SU-DHL-6 (cell line): Measurements from ENCODE around the gene MKNK2.
"Not testable (repeated sequence)": the region's sequence is repeated elsewhere in the genome, so short reads cannot be mapped to it uniquely, and the experiment has no call there.

Experiments used
- H2AFZ ChIP-seq: fragments of 200-600 bp; sonication (generic); 2 replicates; pipeline ENCODE4 v1.6.1; 2014; ENCODE audit warnings: low read depth, mild to moderate bottlenecking, moderate library complexity, mixed read lengths, antibody characterized with exemption, low read length; ENCODE audit not compliant: severe bottlenecking
- H3F3A ChIP-seq: fragments of 200-600 bp; shearing (Covaris generic); 2 replicates; pipeline ENCODE4 v1.6.0; 2016; ENCODE audit warnings: antibody characterized with exemption, mild to moderate bottlenecking; ENCODE audit not compliant: insufficient read depth
- H3K27ac ChIP-seq: fragments of 200-600 bp; sonication (generic); 2 replicates; pipeline ENCODE4 v1.5.1; 2016; ENCODE audit warnings: low read depth, mild to moderate bottlenecking, low read length, moderate library complexity, mixed read lengths
- H3K27me3 ChIP-seq: fragments of 200-600 bp; sonication (generic), shearing (Covaris generic); 2 replicates; pipeline ENCODE4 v1.6.0; 2014; ENCODE audit warnings: mild to moderate bottlenecking, low read length
- H3K36me3 ChIP-seq: fragments of 200-600 bp; sonication (generic); 2 replicates; pipeline ENCODE4 v1.6.1; 2014; ENCODE audit warnings: mild to moderate bottlenecking, low read length, mixed read lengths
- H3K4me2 ChIP-seq: fragments of 300-600, 200-600 bp; shearing (Covaris generic), sonication (generic); 2 replicates; pipeline ENCODE4 v1.6.0; 2014; ENCODE audit warnings: low read length, low read depth, mild to moderate bottlenecking; ENCODE audit not compliant: poor library complexity, severe bottlenecking
- H3K4me3 ChIP-seq: fragments of 200-600 bp; sonication (generic); 2 replicates; pipeline ENCODE4 v1.5.1; 2014; ENCODE audit warnings: antibody characterized with exemption, low read length, mild to moderate bottlenecking, mixed read lengths; ENCODE audit not compliant: insufficient read depth, poor library complexity, severe bottlenecking
- H3K79me2 ChIP-seq: fragments of 200-600 bp; sonication (generic); 2 replicates; pipeline ENCODE4 v1.6.1; 2014; ENCODE audit warnings: mild to moderate bottlenecking, low read length, moderate library complexity; ENCODE audit not compliant: insufficient read depth
- H3K9ac ChIP-seq: fragments of 200-600 bp; sonication (generic); 2 replicates; pipeline ENCODE4 v1.7.0; 2014; ENCODE audit warnings: mild to moderate bottlenecking, low read length
- H3K9me2 ChIP-seq: fragments of 200-600 bp; sonication (generic); replicated peaks from 2 replicates; pipeline ENCODE4 v1.6.1; 2014; ENCODE audit warnings: low read length; ENCODE audit not compliant: insufficient read depth
- H3K9me3 ChIP-seq: fragments of 200-600 bp; sonication (generic); 2 replicates; pipeline ENCODE4 v1.6.1; 2014; ENCODE audit warnings: low read length, mixed read lengths; ENCODE audit not compliant: insufficient read depth
- H4K20me1 ChIP-seq: fragments of 200-600 bp; sonication (generic); 2 replicates; pipeline ENCODE4 v1.6.1; 2014; ENCODE audit warnings: low read depth, mild to moderate bottlenecking, antibody characterized with exemption, low read length, moderate library complexity, mixed read lengths
- EZH2phosphoT487 ChIP-seq: fragments of 200-600 bp; sonication (generic), shearing (Covaris generic); conservative IDR thresholded peaks from 2 replicates; pipeline ENCODE4 v1.6.1; 2018; ENCODE audit warnings: mild to moderate bottlenecking, antibody characterized with exemption, low read length, moderate library complexity, mixed read lengths
- TF ChIP-seq, protein P1 (sequence below): fragments of 200-600 bp; sonication (generic); IDR thresholded peaks from one replicate; pipeline ENCODE4 v1.5.1; 2017; ENCODE audit warnings: antibody characterized with exemption, mild to moderate bottlenecking, low read length, moderate library complexity; ENCODE audit not compliant: insufficient read depth, poor library complexity, severe bottlenecking

Gene MKNK2

DNA sequence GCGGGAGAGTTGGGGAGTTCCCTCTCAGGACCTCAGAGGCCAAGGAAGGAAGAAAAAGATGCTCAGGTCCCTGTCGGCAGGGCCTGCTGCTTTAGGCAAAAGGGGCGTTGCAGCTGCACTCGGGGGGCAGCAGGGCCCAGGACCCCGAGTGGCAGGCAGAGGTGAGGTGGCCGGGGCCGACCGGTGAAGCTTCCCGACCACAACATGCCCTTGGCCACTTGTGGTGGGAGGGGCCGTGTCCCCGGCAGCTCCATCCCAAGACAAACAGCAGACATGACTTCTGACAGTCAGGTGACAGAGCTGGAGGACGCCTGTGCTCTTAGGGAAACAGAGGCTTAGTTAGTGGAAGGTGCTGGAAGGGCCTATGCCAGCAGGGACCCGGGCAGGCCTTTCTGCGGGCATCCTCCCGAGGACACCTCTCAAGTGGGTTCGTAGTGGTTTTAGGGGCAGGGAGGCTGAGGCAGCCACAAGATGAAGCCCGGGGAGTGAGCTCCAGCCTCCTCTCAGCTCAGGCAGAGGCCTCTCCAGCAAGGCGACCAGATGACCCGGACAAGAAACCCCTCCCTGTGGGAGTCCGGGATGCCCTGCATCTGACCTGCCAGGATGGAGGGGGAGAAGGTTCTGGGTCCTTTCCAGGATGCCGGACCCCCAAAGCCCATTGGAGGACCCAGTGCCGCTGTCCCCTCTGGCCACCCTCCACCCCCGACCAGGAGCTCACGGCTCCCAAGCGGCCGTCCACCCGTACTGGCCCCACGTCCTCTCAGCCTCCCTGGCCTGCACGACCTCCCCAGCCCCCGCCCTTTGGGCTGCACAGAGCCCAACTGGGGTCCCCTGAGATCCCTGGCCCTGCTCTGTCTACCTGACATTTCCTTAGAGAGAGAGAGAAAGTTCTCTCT, 59.8 kb downstream of the MKNK2 start:
- Histone ChIP-seq H3K9me3 (no peaks in the 10 kb centered on the region), H3F3A (peaks cover 7% of the 10 kb centered on the region; the same call in 1 of the 2 replicates), H3K4me3 (no peak overlapping the region), H2AFZ (no peak overlapping the region), H3K27me3 (no peaks in the 10 kb centered on the region), H3K79me2 (no peaks in the 10 kb centered on the region), H3K27ac (no peak overlapping the region), H4K20me1 (no peaks in the 10 kb centered on the region), H3K4me2 (no peak overlapping the region), H3K36me3 (peaks cover 2% of the 10 kb centered on the region; the same call in 1 of the 2 replicates), H3K9me2 (no peaks in the 10 kb centered on the region), H3K9ac (no peak overlapping the region)
- TF ChIP-seq, protein P1, sequence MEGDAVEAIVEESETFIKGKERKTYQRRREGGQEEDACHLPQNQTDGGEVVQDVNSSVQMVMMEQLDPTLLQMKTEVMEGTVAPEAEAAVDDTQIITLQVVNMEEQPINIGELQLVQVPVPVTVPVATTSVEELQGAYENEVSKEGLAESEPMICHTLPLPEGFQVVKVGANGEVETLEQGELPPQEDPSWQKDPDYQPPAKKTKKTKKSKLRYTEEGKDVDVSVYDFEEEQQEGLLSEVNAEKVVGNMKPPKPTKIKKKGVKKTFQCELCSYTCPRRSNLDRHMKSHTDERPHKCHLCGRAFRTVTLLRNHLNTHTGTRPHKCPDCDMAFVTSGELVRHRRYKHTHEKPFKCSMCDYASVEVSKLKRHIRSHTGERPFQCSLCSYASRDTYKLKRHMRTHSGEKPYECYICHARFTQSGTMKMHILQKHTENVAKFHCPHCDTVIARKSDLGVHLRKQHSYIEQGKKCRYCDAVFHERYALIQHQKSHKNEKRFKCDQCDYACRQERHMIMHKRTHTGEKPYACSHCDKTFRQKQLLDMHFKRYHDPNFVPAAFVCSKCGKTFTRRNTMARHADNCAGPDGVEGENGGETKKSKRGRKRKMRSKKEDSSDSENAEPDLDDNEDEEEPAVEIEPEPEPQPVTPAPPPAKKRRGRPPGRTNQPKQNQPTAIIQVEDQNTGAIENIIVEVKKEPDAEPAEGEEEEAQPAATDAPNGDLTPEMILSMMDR, result no peak
- no peak for TF ChIP-seq EZH2phosphoT487

DNA sequence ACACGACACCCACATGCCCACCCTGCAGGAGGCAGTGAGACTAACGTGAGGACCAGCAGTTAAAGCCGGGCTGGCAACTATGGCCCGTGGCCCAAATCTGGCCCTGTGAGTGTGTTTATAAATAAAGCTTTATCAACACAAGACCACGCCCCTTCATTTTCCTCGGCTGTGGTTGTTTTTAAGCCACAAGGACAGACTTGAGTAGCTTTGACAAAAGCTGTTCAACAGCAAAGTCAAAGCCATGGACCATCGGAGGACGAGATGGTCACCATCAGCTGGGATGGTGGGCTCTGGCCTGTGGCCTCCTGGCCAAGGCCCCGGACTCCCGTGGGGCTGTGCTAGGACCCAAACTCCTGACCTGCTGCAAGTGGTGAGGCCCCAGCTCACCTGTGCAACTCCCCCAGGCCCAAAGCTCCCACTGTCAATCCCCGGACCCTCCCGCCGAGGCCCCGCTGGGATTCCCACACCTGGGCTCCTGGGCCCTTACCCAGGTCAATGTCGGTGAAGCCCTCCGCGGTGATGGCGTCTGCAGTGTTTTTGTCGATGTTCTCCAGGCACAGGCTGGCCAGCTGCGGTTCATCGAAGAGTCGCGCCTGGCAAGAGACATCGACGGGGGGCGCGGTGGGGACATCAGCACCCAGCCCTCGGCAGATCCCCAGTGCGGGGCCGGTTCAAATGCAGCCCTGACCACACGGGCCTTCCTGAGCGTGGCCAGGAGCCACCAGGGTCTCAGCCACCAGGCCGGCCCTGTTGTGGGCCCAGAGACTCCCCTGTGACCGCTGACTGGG, 60.6 kb downstream of the MKNK2 start:
- H4K20me1 ChIP-seq, result no peaks in the 10 kb centered on the region
- no peak for TF ChIP-seq EZH2phosphoT487
- TF ChIP-seq, protein P1, result no peak
- no peaks in the 10 kb centered on the region for H3F3A ChIP-seq
- no peaks in the 10 kb centered on the region for H3K36me3 ChIP-seq
- no peak overlapping the region for H3K9ac ChIP-seq
- no peaks in the 10 kb centered on the region for H3K9me2 ChIP-seq
- no peaks in the 10 kb centered on the region for H3K9me3 ChIP-seq
- no peak overlapping the region for H3K4me2 ChIP-seq
- H3K27me3 ChIP-seq, result no peaks in the 10 kb centered on the region
- H3K27ac ChIP-seq, result no peak overlapping the region
- no peaks in the 10 kb centered on the region for H3K79me2 ChIP-seq
- no peak overlapping the region for H2AFZ ChIP-seq
- H3K4me3 ChIP-seq, result no peak overlapping the region

DNA sequence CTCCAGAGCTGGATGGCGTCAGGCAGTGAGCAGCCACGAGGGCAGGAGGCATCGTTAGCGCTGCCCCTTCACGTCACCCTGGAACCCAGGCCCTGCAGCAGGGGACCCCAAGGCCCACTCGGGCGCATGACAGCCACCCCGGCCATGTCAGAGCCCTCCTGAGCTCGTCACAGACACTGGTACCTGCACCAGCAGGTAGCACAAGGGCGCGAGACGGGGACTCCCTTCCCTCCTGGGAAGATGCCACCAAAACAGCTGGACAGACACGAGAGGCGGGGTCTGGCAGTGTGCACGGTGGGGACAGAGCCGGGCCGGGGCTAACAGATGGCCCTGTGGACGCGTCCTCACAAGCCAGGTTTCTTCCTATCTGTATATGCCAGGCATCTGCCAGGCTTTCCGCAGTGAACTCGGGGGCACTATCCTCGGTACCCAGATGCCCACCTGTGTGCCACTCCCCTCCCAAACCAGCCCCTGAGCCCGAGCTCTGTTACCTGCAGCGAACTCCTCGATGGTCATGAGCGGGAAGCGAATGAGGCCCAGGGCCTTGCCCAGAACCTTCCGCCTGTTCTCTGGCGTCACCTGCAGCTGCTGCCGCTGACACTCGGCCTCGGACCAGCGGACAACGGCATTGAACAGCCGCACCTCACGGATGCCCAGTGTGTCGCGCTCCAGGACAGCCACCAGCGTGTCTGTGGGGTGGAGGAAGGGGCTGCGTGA, 61.4 kb downstream of the MKNK2 start:
- Histone ChIP-seq H3F3A (no peaks in the 10 kb centered on the region), H3K4me3 (no peak overlapping the region), H3K36me3 (no peaks in the 10 kb centered on the region), H3K27ac (no peak overlapping the region), H3K9me3 (no peaks in the 10 kb centered on the region), H3K9ac (no peak overlapping the region), H4K20me1 (no peaks in the 10 kb centered on the region), H3K9me2 (no peaks in the 10 kb centered on the region), H3K4me2 (no peak overlapping the region), H3K79me2 (no peaks in the 10 kb centered on the region), H3K27me3 (no peaks in the 10 kb centered on the region), H2AFZ (no peak overlapping the region)
- TF ChIP-seq EZH2phosphoT487, result no peak
- TF ChIP-seq, protein P1, result no peak

DNA sequence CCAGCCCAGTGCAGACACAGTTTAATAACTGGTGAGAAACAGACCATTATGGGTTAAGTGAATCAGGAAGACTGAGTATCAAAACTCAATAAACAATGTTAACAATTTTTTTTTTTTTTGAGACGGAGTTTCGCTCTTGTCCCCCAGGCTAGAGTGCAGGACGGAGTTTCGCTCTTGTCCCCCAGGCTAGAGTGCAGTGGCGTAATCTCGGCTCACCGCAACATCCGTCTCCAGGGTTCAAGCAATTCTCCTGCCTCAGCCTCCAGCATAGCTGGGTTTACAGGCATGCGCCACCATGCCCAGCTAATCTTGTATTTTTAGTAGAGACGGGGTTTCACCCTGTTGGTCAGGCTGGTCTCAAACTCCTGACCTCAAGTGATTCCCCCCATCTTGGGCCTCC, 62.6 kb downstream of the MKNK2 start:
- H2AFZ ChIP-seq, H3K27ac ChIP-seq, H3K79me2 ChIP-seq, H3K9me2 ChIP-seq, H3K9ac ChIP-seq, H3K36me3 ChIP-seq, H3F3A ChIP-seq, H3K9me3 ChIP-seq, H3K27me3 ChIP-seq, H4K20me1 ChIP-seq, H3K4me3 ChIP-seq, H3K4me2 ChIP-seq: not testable (repeated sequence)
